SHP77 (cell line): ENCODE data around the gene CST7.
"Not testable (repeated sequence)": the region's sequence is repeated elsewhere in the genome, so short reads cannot be mapped to it uniquely, and the experiment has no call there.

Experiments
- DNase-seq, 2 experiments: peaks; one replicate each; lab custom pipeline; 2025; lab: John Stamatoyannopoulos, UW

The CST7 gene

GRCh38 chr20:24929867-24930723 is 19.0 kb upstream of the CST7 start:
- not testable (repeated sequence) for DNase-seq

GRCh38 chr20:24930724-24931688 is 18.1 kb upstream of the CST7 start:
- not testable (repeated sequence) for DNase-seq

- not testable (repeated sequence) for DNase-seq
Observed at GRCh38 chr20:24931893-24932292, 17.2 kb upstream of the CST7 start.

- no peak for DNase-seq
Observed at GRCh38 chr20:24933266-24933908, 15.7 kb upstream of the CST7 start.

- DNase-seq, result no peak
Observed at GRCh38 chr20:24934101-24934661, 14.9 kb upstream of the CST7 start.

GRCh38 chr20:24934716-24935115 is 14.4 kb upstream of the CST7 start:
- DNase-seq, result no peak

- DNase-seq, result no peak
Observed at GRCh38 chr20:24935140-24935539, 13.9 kb upstream of the CST7 start.

- DNase-seq, result no peak
Observed at GRCh38 chr20:24935766-24936525, 13.1 kb upstream of the CST7 start.

GRCh38 chr20:24936526-24937407 is 12.3 kb upstream of the CST7 start:
- DNase-seq, result no peak

GRCh38 chr20:24937579-24937978 is 11.5 kb upstream of the CST7 start:
- DNase-seq, result no peak

- no peak for DNase-seq
Observed at GRCh38 chr20:24938498-24938897, 10.6 kb upstream of the CST7 start.

- DNase-seq, result no peak
Observed at GRCh38 chr20:24939036-24939435, 10.0 kb upstream of the CST7 start.

- DNase-seq, result no peak
Observed at GRCh38 chr20:24942679-24943078, 6.4 kb upstream of the CST7 start.

- no peak for DNase-seq
Observed at GRCh38 chr20:24943196-24943595, 5.9 kb upstream of the CST7 start.

- no peak for DNase-seq
Observed at GRCh38 chr20:24943731-24944130, 5.3 kb upstream of the CST7 start.

- not testable (repeated sequence) for DNase-seq
Observed at GRCh38 chr20:24946376-24946775, 2.7 kb upstream of the CST7 start.

GRCh38 chr20:24948396-24948938 is 602 bp upstream of the CST7 start:
- not testable (repeated sequence) for DNase-seq

GRCh38 chr20:24949756-24950127 is 673 bp downstream of the CST7 start:
- DNase-seq, result no peak

GRCh38 chr20:24950128-24950835 is 1.2 kb downstream of the CST7 start:
- no peak for DNase-seq
